NCI-H146 (cell line): ENCODE measurements around the gene FAM83F.
"Not testable (repeated sequence)": the region's sequence is repeated elsewhere in the genome, so short reads cannot be mapped to it uniquely, and the experiment has no call there.

Source experiments
- DNase-seq: peaks from one replicate; lab custom pipeline; 2025; lab: John Stamatoyannopoulos, UW

FAM83F gene

DNA sequence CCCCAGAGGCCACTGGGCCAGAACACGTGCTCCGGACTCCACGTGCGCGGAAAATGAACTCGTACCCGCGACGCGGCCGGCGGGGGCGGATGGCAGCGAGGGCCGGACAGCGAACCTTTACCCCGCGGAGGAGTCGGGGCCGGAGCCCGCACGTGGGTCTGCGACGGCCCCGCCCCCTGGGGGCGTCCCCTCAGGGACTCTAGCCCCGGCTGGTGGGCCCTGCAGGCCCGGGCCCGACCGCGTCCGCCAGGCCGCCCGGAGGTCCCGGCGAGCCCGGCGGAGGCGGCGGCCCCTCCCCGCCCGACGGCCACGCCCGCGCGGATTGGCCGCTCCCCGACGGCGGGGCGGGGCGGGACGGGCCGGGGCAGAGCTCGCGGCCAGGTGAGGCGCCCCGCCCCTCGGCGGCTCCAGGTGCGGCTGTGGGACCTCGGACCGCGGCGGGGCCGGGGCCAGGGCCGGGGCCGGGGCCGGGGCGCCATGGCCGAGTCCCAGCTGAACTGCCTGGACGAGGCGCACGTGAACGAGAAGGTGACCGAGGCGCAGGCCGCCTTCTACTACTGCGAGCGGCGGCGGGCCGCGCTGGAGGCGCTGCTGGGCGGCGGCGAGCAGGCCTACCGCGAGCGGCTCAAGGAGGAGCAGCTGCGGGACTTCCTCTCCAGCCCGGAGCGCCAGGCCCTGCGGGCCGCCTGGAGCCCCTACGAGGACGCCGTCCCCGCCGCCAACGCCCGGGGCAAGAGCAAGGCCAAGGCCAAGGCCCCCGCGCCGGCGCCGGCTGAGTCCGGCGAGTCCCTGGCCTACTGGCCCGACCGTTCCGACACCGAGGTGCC is at the start of gene FAM83F:
Gene FAM83F (plus strand): TSS at position 389 of the 827 bp plus-strand sequence. CDS start 89 bp downstream, at position 478.
- peak; percentile 73 for DNase-seq

DNA sequence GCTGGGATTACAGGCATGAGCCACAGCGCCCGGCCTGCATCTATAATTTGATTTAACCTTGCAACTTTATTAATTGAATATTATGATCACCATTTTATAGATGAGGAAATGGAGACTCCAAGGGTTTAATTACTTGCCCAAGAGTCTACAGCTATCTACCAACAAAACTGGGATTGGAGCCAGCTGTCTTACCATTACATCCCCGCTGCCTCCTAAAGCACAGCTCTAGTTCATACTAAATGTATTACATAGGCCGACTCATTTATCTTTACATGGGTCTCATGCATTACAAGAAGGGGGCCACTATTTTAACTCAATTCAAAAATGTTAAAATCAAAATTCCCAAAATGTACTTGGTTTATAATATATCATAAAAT is 48.6 kb upstream of the FAM83F start:
- no peak for DNase-seq

DNA sequence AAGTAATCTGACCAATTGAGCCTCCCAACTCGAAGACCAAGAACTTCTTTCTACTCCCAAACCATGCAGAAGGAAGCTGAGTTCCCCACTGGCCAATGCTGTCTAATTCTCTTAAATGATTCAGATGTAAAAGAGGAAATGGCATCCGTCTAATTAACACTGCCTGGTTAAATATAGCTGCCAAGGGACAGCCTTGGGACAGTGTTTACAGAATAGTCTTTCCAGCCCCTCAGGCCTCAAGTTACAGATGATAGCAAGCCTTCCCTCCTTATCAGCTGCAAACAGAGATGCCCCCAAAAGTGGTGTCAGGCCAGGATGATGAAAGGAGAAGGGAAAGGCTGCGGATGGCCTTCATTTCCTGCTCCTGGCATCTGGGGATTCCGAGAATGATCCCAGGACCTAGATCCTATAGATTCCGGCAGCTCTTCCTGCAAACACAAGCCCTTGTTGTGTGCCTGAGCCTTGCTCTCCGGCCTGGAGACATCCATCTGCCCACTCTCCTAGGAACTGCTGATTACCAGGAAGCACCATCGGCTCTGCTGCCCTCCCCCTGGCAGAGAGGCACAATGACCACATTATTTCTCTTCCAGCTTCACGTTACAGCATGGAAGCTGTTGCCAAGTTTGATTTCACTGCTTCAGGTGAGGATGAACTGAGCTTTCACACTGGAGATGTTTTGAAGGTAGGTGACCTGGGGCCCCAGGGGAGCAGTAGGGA is 48.1 kb upstream of the FAM83F start:
- DNase-seq: peak; percentile 70

DNA sequence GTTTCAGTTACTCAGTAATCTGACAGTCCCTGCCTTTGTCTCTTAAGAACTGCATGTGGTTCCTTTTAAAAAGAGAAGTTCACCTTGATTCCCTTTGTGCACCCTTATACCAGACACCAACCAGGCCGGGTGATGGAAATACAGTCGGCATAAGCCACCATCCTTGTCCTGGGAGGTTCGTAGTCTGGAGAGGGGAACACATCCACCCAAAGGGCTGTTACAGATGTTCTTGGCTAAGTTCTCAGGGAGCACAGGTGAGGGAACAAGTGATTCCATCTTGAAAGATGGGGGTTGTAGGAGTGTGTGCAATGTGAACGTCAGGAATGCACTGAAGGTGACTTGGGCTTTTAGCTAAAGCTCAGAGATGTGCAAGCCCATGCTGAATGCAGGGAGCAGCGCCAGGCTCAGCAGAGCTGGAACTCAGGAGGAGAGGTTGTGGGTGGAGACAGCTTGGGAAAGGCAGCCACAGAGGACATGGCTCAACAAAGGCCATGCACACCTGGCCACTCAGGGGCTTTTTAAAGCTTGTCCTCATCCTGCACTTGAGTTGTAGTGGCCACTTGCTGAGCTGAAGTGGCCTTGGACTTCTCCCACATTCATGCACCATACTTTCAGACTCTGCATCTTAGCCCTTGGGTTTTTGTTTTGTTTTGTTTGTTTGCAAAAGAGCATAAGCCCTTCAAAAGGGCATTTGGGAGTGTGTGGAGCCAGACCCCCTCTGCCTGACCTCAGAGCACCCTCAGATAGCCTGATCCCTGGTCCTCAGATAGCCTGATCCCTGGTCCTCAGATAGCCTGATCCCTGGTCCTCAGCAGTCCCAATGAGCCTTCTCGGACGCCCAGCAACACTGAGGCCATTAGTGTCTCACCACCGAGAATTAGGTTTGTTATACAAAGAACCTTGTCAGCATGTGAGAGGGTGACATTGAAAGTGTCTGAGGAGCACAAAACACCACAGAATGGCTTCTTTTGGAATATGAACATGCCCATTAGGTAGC is 47.2 kb upstream of the FAM83F start:
- peak; percentile 37 for DNase-seq

DNA sequence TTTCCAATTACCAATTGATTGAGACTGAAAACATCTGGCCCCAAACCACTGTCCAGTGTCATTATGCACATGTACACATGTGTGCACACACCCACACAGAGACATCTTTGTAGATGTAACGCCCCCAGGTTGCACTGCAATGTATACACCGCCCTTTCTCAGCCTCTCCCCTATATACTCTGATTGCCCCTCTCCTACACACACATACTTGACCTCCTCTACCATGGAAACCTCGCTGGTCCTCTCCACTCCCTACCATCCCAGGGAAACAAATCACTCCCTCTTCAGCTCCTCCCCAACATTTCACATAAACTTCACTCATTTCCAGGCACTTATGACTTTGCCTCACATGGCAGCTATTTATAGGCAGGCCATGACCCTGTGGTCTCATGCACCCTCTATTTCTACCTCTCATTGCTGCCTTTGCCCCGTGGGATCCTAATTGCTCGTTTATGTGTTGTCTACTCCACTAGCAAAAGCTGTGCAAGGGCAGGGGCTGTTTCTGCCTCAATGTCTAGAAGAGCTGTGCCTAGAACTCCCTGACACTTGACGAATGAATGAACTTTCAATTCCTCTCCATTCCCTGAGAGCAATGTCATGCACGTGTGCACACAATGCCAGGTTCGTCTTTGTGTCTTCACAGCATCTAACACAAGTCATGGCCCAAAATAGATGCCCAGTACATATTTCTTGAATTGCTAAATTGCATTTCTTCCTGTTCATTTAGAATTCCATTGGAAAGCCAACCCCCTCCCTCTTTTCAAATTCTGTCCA is 44.6 kb upstream of the FAM83F start:
- DNase-seq: no peak

DNA sequence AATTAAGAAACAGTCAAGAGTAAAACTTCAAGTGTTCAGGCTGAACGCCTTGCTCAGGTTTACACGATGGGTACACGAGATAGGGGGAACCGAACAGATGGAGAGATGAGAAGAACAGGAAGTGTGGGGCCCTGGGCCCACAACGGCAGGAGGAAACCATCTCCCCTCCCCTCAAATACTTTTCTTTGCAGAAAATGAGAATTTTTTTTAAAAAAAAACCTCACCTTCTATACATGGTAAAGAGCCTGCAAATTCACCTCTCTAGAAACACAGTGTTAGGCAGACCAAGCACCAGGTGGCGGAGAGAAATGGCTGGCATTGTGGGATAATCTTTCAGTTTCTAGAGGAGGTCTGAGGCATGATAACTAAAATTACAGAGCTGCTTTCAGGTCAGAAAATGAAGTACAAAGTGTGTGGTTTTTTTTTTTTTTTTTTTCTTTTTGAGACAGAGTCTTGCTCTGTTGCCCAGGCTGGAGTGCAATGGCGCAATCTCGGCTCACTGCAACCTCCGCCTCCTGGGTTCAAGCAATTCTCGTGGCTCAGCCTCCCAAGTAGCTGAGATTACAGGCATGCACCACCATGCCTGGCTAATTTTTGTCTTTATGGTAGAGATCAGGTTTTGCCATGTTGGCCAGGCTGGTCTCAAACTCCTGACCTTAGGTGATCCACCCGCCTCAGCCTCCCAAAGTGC is 43.0 kb upstream of the FAM83F start:
- not testable (repeated sequence) for DNase-seq

DNA sequence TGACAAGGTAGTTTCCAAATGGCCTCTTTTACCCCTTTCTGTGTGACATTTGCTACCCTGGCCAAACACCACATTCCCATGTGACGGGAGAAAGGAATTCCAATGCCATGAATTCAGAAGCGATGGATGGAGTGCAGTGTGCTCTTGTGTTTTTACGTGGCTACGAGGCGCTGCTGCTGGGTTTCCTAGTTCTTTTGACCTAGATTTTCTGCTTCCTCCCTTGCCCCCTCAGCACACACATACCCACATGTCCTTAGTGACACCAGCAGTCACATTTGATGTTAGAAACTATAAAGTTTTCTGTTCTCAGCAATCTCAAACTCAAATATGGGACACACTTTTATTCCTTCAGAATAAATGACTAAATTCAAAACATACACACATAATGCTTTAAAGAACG is 42.4 kb upstream of the FAM83F start:
- DNase-seq: no peak

DNA sequence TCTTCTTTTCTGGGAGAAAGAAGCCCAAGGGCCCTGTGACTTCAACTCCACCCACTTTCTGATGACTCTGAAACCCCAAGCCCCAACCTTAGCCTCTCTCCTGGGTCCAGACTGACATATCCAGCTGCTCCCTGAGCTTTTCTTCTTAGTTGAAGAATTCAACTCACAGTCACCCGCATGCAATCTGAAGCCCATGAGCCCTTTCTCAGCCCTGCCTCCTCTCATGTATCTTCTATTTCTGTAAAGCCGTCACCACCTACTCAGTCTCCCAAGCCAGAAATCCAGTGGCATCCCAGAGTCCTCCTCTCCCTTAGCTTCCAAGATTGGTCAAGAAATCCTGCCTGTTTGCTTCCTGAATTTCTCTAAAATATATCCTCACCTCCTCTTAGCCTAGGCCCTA is 41.7 kb upstream of the FAM83F start:
- no peak for DNase-seq

DNA sequence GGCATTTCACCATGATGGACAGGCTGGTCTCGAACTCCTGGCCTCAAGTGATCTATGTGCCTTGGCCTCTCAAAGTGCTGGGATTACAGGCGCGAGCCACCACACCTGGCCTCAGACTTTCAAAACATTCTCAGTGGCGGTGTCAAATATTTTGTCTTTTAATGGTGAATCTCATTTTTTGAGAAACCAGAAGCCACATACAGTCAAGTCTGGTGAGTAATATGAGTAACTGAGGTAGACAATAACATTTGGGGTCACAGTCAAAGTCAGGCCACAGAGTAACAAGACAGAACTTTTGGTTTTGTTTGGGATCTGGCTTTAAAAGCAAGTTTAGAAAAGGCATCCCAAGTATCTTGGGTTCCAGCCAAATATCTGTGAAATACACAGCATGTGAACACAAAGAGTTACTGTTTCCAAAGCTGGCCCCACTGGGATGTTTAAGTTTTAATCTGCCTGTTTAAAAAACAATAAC is 40.1 kb upstream of the FAM83F start:
- DNase-seq: no peak

DNA sequence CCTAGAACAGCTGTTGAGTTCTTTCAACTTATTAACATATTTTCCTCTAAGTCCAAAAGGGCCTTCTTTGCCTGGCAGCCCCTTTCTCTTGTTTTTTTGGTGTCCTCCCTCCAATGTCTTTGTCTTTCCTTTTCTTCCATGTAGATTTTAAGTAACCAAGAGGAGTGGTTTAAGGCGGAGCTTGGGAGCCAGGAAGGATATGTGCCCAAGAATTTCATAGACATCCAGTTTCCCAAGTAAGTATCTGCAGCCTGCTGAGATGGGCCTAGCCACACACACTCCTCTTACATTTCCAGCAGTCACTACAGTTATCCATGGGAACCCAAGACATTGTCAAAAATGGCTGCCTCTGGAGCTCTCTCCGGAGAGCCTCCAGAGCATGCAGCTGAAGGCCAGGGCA is 39.1 kb upstream of the FAM83F start:
- DNase-seq: no peak

DNA sequence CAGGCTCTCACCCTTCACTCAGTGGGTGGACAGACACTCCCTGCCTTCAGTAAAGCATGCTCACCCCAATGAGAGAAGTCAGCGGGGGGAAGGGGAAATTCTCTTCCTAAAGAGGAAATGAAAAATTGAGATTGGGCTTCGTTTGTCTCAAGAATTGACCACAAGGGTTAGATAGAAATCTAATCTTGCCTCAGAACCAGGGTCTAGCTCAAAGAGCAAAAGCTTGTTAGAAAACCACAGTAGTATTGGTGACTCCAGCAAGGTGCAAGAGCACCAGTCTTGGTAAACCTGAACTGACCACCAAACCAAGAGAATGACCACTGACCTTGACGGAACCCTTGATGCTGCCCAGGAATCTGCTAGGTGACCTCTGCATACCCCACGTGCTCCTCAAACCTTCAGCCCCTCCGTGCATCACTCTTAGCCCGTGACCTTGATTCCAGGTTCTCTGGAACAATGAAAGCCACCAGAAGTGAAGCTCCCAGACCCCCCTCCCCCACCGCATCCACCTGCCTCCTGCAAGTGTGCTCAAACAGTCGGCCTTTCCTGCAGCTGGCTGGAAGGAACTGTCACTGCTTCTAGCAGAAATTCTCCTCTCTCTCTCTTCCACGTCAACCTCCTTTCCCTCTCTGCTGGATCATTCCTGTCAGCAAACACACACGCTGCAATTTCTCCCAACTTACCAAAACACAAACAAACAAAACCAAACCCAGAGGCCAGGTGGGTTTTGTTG is 37.7 kb upstream of the FAM83F start:
- DNase-seq: peak; percentile 47

DNA sequence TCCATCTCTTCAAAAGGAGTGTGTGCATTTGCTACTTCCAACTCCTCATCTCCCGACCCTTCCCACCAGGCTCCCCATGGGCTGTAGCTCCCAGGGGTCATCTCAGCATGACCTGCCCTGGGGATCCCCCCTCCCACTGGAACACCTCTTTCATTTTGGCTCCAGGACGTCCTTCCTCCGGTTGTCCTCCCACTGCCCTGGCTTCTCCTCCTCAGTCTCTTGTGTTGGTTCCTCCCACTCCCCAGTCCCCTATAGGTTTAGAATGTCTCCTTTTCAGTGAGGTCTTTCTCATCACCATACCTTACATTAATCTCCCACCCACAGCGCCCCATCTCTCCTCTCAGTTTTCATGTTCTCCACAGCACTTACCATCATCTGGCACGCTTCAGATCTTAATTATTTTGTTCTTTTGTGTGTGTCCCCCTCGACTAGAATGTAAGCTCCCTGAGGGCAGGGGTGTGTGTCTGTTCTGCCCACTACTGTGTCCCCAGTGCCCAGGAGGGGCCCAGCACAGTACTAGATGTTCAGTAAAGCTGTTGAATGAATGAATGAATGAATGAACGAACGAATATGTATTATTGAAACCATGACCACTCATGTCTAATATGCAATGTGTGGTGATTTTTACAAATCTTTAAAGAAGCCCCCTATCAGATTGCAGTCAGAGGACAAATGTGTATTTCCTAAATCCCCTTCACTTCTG is 36.6 kb upstream of the FAM83F start:
- DNase-seq: no peak

DNA sequence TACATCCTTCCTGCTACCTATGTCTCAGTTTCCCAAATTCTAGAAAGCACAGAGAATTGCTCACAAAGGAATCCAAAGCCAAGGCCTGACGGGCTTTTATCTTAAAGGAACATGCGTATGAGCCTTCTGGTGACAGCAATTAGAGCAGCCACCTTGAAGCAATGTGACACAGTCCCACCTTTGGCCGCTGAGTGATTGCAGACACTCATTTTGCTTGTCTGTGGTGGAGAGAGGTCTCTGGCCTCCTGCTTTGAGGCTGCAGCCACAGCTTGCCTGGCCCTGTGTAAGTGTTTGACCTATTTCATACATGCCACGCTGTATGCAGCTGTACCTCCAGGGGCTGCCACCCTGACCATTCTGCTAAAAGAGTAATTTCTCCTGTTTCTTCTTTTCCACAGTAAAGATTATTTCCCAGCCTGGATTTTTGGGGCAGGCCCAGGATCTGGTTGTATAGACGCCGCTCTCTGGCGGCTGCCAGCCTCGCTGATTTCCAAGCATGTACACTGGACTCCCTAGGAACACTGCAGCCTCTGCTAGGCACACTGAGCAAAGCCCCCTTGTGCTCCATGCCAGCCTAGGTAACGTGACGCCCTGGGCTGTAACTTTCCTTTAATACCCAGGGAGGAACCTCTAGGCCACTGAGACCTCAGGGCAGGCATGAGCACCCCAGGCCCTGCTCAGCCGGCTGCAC is 35.7 kb upstream of the FAM83F start:
- no peak for DNase-seq

DNA sequence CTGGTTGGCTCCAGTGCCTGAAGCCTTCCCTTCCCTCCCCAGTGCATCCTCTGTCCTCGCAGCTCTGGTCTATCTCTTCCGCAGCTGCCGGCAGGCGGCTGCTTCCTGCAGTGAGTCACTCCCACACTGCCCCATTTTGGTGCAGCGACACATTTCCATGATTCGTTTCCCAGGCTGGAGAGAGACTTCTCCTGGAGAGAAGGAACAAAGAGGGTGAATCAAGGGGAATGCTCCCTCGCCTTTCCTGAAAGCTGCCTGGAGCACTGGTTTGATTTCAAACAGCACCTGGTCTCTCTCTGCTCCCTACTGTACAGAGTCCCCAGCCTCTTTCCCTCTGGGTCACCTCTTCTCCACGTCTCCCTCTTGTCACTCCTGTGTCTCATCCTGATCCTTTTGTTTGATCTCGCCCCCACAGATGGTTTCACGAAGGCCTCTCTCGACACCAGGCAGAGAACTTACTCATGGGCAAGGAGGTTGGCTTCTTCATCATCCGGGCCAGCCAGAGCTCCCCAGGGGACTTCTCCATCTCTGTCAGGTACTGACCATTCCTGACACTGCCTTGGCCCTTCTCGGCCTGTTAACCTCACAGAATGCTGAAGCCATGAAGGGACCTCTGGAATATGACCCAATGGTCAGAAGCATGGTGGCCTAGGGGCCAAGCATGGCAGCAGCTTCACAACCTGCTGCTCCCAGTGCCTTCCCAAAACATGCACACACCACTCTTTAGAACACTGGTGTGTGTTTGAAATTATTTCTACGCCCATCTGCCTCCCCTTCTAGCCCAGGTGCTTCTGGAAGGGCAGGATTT is 34.9 kb upstream of the FAM83F start, which contains the start of gene TMA7B:
Gene TMA7B (plus strand): TSS at position 758 of the 808 bp plus-strand sequence. CDS start 3,978 bp downstream, outside the sequence.
- peak; percentile 38 for DNase-seq

DNA sequence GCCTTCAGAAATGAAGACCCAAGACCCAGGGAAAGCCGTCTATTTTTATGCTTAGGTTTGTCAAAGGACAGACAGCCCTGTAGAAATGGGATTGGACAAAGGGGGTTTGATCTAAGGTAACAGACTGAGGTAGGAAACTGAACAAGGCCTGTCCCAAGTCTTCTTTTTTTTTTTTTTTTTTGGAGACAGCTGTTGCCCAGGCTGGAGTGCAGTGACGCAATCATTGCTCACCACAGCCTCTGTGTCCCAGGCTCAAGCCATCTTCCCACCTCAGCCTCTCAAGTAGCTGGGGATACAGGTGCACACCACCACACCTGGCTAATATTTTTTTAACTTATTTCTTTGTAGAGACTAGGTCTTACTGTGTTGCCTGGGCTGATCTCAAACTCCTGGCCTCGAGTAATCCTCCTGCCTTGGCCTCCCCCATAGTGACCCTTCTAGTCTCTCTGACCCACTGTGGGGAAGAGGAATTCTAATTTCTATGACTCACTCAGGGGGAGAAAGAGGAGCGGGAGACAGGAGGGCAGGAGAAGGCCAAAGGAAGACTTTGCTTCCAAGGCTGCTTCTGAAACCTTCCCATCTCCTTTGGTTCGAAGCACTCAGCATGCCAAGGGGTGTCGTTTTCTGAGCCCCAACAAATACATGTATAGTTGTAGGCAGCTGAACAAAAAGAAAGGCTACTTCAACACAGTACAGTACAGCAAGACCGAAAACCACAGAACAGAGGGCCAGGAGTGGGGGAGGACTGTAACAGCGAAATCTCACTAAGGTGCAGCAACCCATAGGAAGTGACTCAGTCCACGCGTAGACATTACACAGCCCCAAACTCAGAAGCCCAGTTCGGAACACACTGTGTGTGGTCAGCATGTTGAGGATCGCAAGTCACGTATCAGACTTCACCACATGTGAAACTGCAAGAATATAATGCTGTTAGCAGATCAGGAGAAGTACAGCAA is 33.7 kb upstream of the FAM83F start:
- DNase-seq: no peak

DNA sequence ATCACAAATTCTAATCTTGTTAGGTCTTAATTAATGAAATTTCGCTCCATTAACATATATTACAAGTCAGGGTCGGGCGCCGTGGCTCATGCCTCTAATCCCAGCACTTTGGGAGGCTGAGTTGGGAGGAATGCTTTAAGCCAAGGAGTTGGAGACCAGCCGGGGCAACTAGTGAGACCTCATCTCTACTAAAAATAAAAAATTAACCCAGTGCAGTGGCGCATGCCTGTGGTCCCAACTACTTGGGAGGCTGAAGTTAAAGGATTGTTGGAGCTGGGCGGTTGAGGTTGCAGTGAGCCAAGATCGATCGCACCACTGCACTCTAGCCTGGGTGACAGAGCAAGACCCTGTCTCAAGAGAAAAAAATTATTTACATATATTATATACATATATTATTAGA is 32.7 kb upstream of the FAM83F start:
- no peak for DNase-seq

DNA sequence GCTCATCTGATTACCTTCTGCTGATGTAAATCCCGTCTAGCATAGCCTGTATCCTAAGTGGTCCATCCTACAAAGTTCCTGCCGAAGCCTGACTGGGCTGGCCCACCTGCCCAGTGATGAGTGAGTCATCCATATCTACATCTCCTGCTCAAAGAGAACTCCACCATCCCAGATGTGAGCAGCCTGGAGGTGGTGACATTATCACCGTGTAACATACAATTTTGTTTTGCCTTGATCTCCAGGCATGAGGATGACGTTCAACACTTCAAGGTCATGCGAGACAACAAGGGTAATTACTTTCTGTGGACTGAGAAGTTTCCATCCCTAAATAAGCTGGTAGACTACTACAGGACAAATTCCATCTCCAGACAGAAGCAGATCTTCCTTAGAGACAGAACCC is 29.0 kb upstream of the FAM83F start:
- DNase-seq: no peak
